Measurements from ENCODE around the gene SHC2.
"Not testable (repeated sequence)": the region's sequence is repeated elsewhere in the genome, so short reads cannot be mapped to it uniquely, and the experiment has no call there.

SHC2 gene

GRCh38 chr19:392375-392970 is 68.4 kb downstream of the SHC2 start:
- no peak overlapping the region for H3K4me3 ChIP-seq (ENCODE audit: low read depth, low read length)

- no peak overlapping the region for H3K4me3 ChIP-seq (ENCODE audit: low read depth, low read length)
These were observed 69.0 kb downstream of the SHC2 start for GRCh38 chr19:391726-392374.

GRCh38 chr19:391207-391557 is 69.7 kb downstream of the SHC2 start:
- H3K4me3 ChIP-seq (ENCODE audit: low read depth, low read length): no peak overlapping the region

- H3K4me3 ChIP-seq (ENCODE audit: low read depth, low read length): no peak overlapping the region
These were observed 70.2 kb downstream of the SHC2 start for GRCh38 chr19:390386-391206.

- no peak overlapping the region for H3K4me3 ChIP-seq (ENCODE audit: low read depth, low read length)
These were observed 70.9 kb downstream of the SHC2 start for GRCh38 chr19:389935-390289.

GRCh38 chr19:389255-389934 is 71.4 kb downstream of the SHC2 start:
- H3K4me3 ChIP-seq (ENCODE audit: low read depth, low read length): no peak overlapping the region

GRCh38 chr19:388691-389090 is 72.1 kb downstream of the SHC2 start:
- no peak overlapping the region for H3K4me3 ChIP-seq (ENCODE audit: low read depth, low read length)

GRCh38 chr19:387777-388176 is 73.1 kb downstream of the SHC2 start:
- H3K4me3 ChIP-seq (ENCODE audit: low read depth, low read length): no peak overlapping the region

- not testable (repeated sequence) for H3K4me3 ChIP-seq (ENCODE audit: low read depth, low read length)
These were observed 74.1 kb downstream of the SHC2 start for GRCh38 chr19:386632-387301.

GRCh38 chr19:386189-386588 is 74.6 kb downstream of the SHC2 start:
- not testable (repeated sequence) for H3K4me3 ChIP-seq (ENCODE audit: low read depth, low read length)

- H3K4me3 ChIP-seq (ENCODE audit: low read depth, low read length): no peak overlapping the region
These were observed 76.0 kb downstream of the SHC2 start for GRCh38 chr19:384799-385169.

- no peak overlapping the region for H3K4me3 ChIP-seq (ENCODE audit: low read depth, low read length)
These were observed 76.7 kb downstream of the SHC2 start for GRCh38 chr19:383922-384798.

GRCh38 chr19:383040-383439 is 77.8 kb downstream of the SHC2 start:
- no peak overlapping the region for H3K4me3 ChIP-seq (ENCODE audit: low read depth, low read length)

GRCh38 chr19:382578-382977 is 78.3 kb downstream of the SHC2 start:
- not testable (repeated sequence) for H3K4me3 ChIP-seq (ENCODE audit: low read depth, low read length)

GRCh38 chr19:381901-382300 is 78.9 kb downstream of the SHC2 start:
- not testable (repeated sequence) for H3K4me3 ChIP-seq (ENCODE audit: low read depth, low read length)

- not testable (repeated sequence) for H3K4me3 ChIP-seq (ENCODE audit: low read depth, low read length)
These were observed 80.1 kb downstream of the SHC2 start for GRCh38 chr19:380618-381219.

- no peak overlapping the region for H3K4me3 ChIP-seq (ENCODE audit: low read depth, low read length)
These were observed 81.0 kb downstream of the SHC2 start for GRCh38 chr19:379796-380195.

GRCh38 chr19:378706-379105 is 82.1 kb downstream of the SHC2 start:
- H3K4me3 ChIP-seq (ENCODE audit: low read depth, low read length): no peak overlapping the region

- H3K4me3 ChIP-seq (ENCODE audit: low read depth, low read length): no peak overlapping the region
These were observed 82.8 kb downstream of the SHC2 start for GRCh38 chr19:377801-378581.
